HEK293T (cell line): ENCODE data around the gene RBMS1.

Experiments
- CTBP1 ChIP-seq: fragments of 450-650 bp; IDR thresholded peaks from 2 replicates; pipeline ENCODE4 v1.6.1; 2016; ENCODE audit warnings: borderline replicate concordance
- ELF4 ChIP-seq: fragments of 450-650 bp; IDR thresholded peaks from 2 replicates; pipeline ENCODE4 v1.6.1; 2017; ENCODE audit warnings: antibody characterized with exemption
- FOXA1 ChIP-seq: fragments of 450-650 bp; IDR thresholded peaks from 2 replicates; pipeline ENCODE4 v1.6.1; 2016; ENCODE audit warnings: mild to moderate bottlenecking
- FOXK2 ChIP-seq: fragments of 450-650 bp; IDR thresholded peaks from 2 replicates; pipeline ENCODE4 v1.6.1; 2016; ENCODE audit warnings: mild to moderate bottlenecking
- HDGF ChIP-seq: fragments of 450-650 bp; IDR thresholded peaks from 2 replicates; pipeline ENCODE4 v1.6.1; 2017; ENCODE audit warnings: antibody characterized with exemption, borderline replicate concordance
- L3MBTL2 ChIP-seq: fragments of 450-650 bp; conservative IDR thresholded peaks from 2 replicates; pipeline ENCODE4 v1.6.1; 2016; ENCODE audit warnings: mild to moderate bottlenecking
- SP1 ChIP-seq: fragments of 450-650 bp; IDR thresholded peaks from 2 replicates; pipeline ENCODE4 v1.6.1; 2017
- SUZ12 ChIP-seq: fragments of 450-650 bp; IDR thresholded peaks from 2 replicates; pipeline ENCODE4 v1.6.1; 2016; ENCODE audit warnings: mild to moderate bottlenecking
- ZNF384 ChIP-seq: fragments of 450-650 bp; IDR thresholded peaks from 2 replicates; pipeline ENCODE4 v1.6.1; 2016
- TF ChIP-seq, protein P1 (sequence below): fragments of 450-650 bp; IDR thresholded peaks from 2 replicates; pipeline ENCODE4 v1.6.1; 2016

- TF ChIP-seq L3MBTL2: no peak
- TF ChIP-seq SP1: no peak
- TF ChIP-seq, protein P1, sequence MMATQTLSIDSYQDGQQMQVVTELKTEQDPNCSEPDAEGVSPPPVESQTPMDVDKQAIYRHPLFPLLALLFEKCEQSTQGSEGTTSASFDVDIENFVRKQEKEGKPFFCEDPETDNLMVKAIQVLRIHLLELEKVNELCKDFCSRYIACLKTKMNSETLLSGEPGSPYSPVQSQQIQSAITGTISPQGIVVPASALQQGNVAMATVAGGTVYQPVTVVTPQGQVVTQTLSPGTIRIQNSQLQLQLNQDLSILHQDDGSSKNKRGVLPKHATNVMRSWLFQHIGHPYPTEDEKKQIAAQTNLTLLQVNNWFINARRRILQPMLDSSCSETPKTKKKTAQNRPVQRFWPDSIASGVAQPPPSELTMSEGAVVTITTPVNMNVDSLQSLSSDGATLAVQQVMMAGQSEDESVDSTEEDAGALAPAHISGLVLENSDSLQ: no peak
- no peak for TF ChIP-seq ZNF384
- no peak for TF ChIP-seq HDGF
- no peak for TF ChIP-seq SUZ12
- no peak for TF ChIP-seq FOXK2
- no peak for TF ChIP-seq ELF4
- TF ChIP-seq CTBP1: no peak
- no peak for TF ChIP-seq FOXA1
These were observed 168.2 kb downstream of the RBMS1 start for GRCh38 chr2:160325418-160325817.
